ENCODE data around the gene PRKCB. TPM values are rescaled to one million over a fixed set of nuclear protein-coding genes. Genes with fewer than 3 reads are reported as not detected.
"Not testable (repeated sequence)": the region's sequence is repeated elsewhere in the genome, so short reads cannot be mapped to it uniquely, and the experiment has no call there.

PRKCB gene
- total RNA-seq, 4 donors from 2014 or later = 2.0 to 8.6 (median 4.0) TPM

- no peak for DNase-seq
- no peak for TF ChIP-seq POLR2A (IDR thresholded peaks at IDR 0.05)
- TF ChIP-seq CTCF (IDR thresholded peaks at IDR 0.05) = no peak
- Histone ChIP-seq H3K36me3 (no peaks in the 10 kb centered on the region), H3K27me3 (no peaks in the 10 kb centered on the region), H3K9me3 (no peaks in the 10 kb centered on the region), H3K27ac (no peak overlapping the region), H3K4me3 (replicated peaks in 1 of 3) (no peak overlapping the region), H3K4me1 (no peaks in the 10 kb centered on the region)
- WGBS, 2 donors = 85 to 88% methylated on average over 3 of the region's 3 CpGs
- intact Hi-C loops (cut with DNase I) = no loop called here
Observed at GRCh38 chr16:24145927-24146326, 310.1 kb downstream of the PRKCB start.

GRCh38 chr16:24146518-24146917, 310.7 kb downstream of the PRKCB start:
- intact Hi-C loops (cut with DNase I) = no loop called here
- no peak overlapping the region for H3K4me3 ChIP-seq (replicated peaks in 1 of 3)
- no peak for TF ChIP-seq CTCF (IDR thresholded peaks at IDR 0.05)
- TF ChIP-seq POLR2A (IDR thresholded peaks at IDR 0.05) = no peak
- no peaks in the 10 kb centered on the region for H3K9me3 ChIP-seq
- H3K27me3 ChIP-seq = no peaks in the 10 kb centered on the region
- no peaks in the 10 kb centered on the region for H3K36me3 ChIP-seq
- WGBS, 2 donors = 72 to 73% methylated on average over 7 of the region's 7 CpGs
- no peak for DNase-seq
- no peaks in the 10 kb centered on the region for H3K4me1 ChIP-seq
- no peak overlapping the region for H3K27ac ChIP-seq

GRCh38 chr16:24149102-24149501, 313.3 kb downstream of the PRKCB start:
- H3K27me3 ChIP-seq = no peaks in the 10 kb centered on the region
- intact Hi-C loops (cut with DNase I) = no loop called here
- H3K4me3 ChIP-seq (replicated peaks in 1 of 3) = no peak overlapping the region
- DNase-seq = no peak
- H3K36me3 ChIP-seq = no peaks in the 10 kb centered on the region
- H3K27ac ChIP-seq = no peak overlapping the region
- 81 to 87% methylated on average over 3 of the region's 3 CpGs for WGBS, 2 donors
- no peaks in the 10 kb centered on the region for H3K4me1 ChIP-seq
- H3K9me3 ChIP-seq = no peaks in the 10 kb centered on the region
- no peak for TF ChIP-seq CTCF (IDR thresholded peaks at IDR 0.05)
- no peak for TF ChIP-seq POLR2A (IDR thresholded peaks at IDR 0.05)

- no peaks in the 10 kb centered on the region for H3K9me3 ChIP-seq
- intact Hi-C loops (cut with DNase I) = no loop called here
- no peaks in the 10 kb centered on the region for H3K36me3 ChIP-seq
- H3K27me3 ChIP-seq = no peaks in the 10 kb centered on the region
- no peak overlapping the region for H3K4me3 ChIP-seq (replicated peaks in 1 of 3)
- TF ChIP-seq CTCF (IDR thresholded peaks at IDR 0.05) (no peak), POLR2A (IDR thresholded peaks at IDR 0.05) (no peak)
- WGBS, 2 donors = 81 to 90% methylated on average over 2 of the region's 2 CpGs
- H3K4me1 ChIP-seq = no peaks in the 10 kb centered on the region
- DNase-seq = no peak
- no peak overlapping the region for H3K27ac ChIP-seq
Observed at GRCh38 chr16:24150282-24150681, 314.5 kb downstream of the PRKCB start.

GRCh38 chr16:24151482-24151939, 315.7 kb downstream of the PRKCB start:
- Histone ChIP-seq H3K4me3 (replicated peaks in 1 of 3) (no peak overlapping the region), H3K4me1 (no peaks in the 10 kb centered on the region), H3K36me3 (no peaks in the 10 kb centered on the region), H3K27ac (no peak overlapping the region), H3K27me3 (no peaks in the 10 kb centered on the region), H3K9me3 (no peaks in the 10 kb centered on the region)
- no peak for TF ChIP-seq CTCF (IDR thresholded peaks at IDR 0.05)
- TF ChIP-seq POLR2A (IDR thresholded peaks at IDR 0.05) = no peak
- DNase-seq = no peak
- intact Hi-C loops (cut with DNase I) = no loop called here
- WGBS, 2 donors = 24 to 31% methylated on average over 5 of the region's 5 CpGs

- H3K4me1 ChIP-seq; H3K36me3 ChIP-seq; H3K9me3 ChIP-seq; DNase-seq; H3K27me3 ChIP-seq; H3K27ac ChIP-seq; intact Hi-C loops (cut with DNase I); H3K4me3 ChIP-seq (replicated peaks in 1 of 3): not testable (repeated sequence)
- WGBS, 2 donors = 81% methylated on average over 10 of the region's 10 CpGs
Observed at GRCh38 chr16:24152048-24152447, 316.3 kb downstream of the PRKCB start.

Data from thyroid gland (tissue), 4 donors.